Measurements from ENCODE around the gene DDX19B. TPM values are rescaled to one million over a fixed set of nuclear protein-coding genes. Genes with fewer than 3 reads are reported as not detected.
"Not testable (repeated sequence)": the region's sequence is repeated elsewhere in the genome, so short reads cannot be mapped to it uniquely, and the experiment has no call there.

The DDX19B gene
- total and polyA plus RNA-seq, 9 of the 15 experiments (the other 6 are each of a cell fraction or from before 2014, with no cell fraction given), result 7.0 to 32.9 (median 19.3) TPM

GRCh38 chr16:70249697-70250096 lies 49.3 kb upstream of the DDX19B start:
- in situ Hi-C loops (cut with MboI); BruUV-seq (replicated peaks): not testable (repeated sequence)

More at GRCh38 chr16:70249697-70250096, 49.3 kb upstream of the DDX19B start:
- peaks cover 31% of the 10 kb centered on the region for H4K20me1 ChIP-seq (replicated peaks; ENCODE audit: control insufficient read depth, insufficient read depth, low read length)
- H3K4me1 ChIP-seq (replicated peaks in 1 of 2; ENCODE audit: control insufficient read depth in 2 of 2, insufficient read depth in 2 of 2, low read length in 2 of 2), result peaks cover 5 to 20% of the 10 kb centered on the region in 2 experiments; a peak in 4 of 5 replicates
- H3K27ac ChIP-seq (ENCODE audit: extremely low read depth, low read depth, low read length); H2AFZ ChIP-seq (ENCODE audit: low read depth, low read length); FAIRE-seq; ATAC-seq; intact Hi-C loops (cut with micrococcal nuclease); H3K27me3 ChIP-seq (ENCODE audit: control insufficient read depth in 2 of 2, insufficient read depth in 2 of 2, low read length in 2 of 2); DNase-seq (ENCODE audit: extremely low read depth in 1 of 4, low spot score in 3 of 4); H3K9me3 ChIP-seq (replicated peaks; ENCODE audit: control insufficient read depth, insufficient read depth, low read depth, low read length); CTCF ChIA-PET (ENCODE audit: low intra/inter-chr PET ratio); H3K9me1 ChIP-seq (ENCODE audit: control insufficient read depth, insufficient read depth, low read length): not testable (repeated sequence)
- peaks cover 35% of the 10 kb centered on the region for H3K79me2 ChIP-seq (ENCODE audit: control insufficient read depth, insufficient read depth, low read length)
- WGBS (ENCODE audit: insufficient coverage, low coverage, missing lambda C conversion rate), result 56% methylated on average over 4 of the region's 4 CpGs
- H3K36me3 ChIP-seq (ENCODE audit: control insufficient read depth, insufficient read depth, low read length), result peaks cover 39% of the 10 kb centered on the region
- POLR2A ChIA-PET, result interaction anchor here (0.6 to 0.9 kb wide), 2 partner anchors 8 to 40 kb away, joined by 3 to 5 read pairs; partner anchors contain the start of gene AARS1
- H3K9ac ChIP-seq (ENCODE audit: insufficient read depth in 1 of 2, low read depth in 2 of 2, low read length in 2 of 2), result peak overlapping the region; percentile 41 to 77; a peak in 2 of 4 replicates
- TF ChIP-seq ZBTB33 (CRISPR knock-in tag; IDR thresholded peaks at IDR 0.05), result peak; percentile 29; the same call in 1 of the 2 replicates
- peak overlapping the region; percentile 62 for H3K4me2 ChIP-seq (ENCODE audit: insufficient read depth, low read length)
- peak overlapping the region; percentile 24; the same call in 1 of the 2 replicates for H3K4me3 ChIP-seq

Data from K562 (cell line).